GM06990 (cell line): ENCODE data around the gene GRAMD4.

Experiments
- DNase-seq: peaks from one replicate; pipeline ENCODE4 v3.0.0-alpha.2; 2011; ENCODE audit not compliant: insufficient read length; ENCODE audit errors: extremely low read depth
- H3K27me3 ChIP-seq: replicated peaks from 2 replicates; pipeline ENCODE4 v1.6.0; 2011; ENCODE audit warnings: low read length; ENCODE audit not compliant: control insufficient read depth, insufficient read depth
- H3K36me3 ChIP-seq: 2 replicates; pipeline ENCODE4 v1.5.1; 2011; ENCODE audit warnings: low read length; ENCODE audit not compliant: control insufficient read depth, insufficient read depth
- H3K4me3 ChIP-seq: replicated peaks from 2 replicates; pipeline ENCODE4 v1.5.1; 2011; ENCODE audit warnings: low read depth, mild to moderate bottlenecking, control low read depth, low read length
- TF ChIP-seq, protein P1 (sequence below): IDR thresholded peaks from 2 replicates; pipeline ENCODE4 v1.5.1; 2011; ENCODE audit warnings: low read length, control low read depth, mild to moderate bottlenecking, inconsistent platforms; ENCODE audit not compliant: insufficient read depth, poor library complexity, severe bottlenecking

GRAMD4 gene

GRCh38 chr22:46636221-46637002 lies 16.2 kb downstream of the GRAMD4 start:
- H3K27me3 ChIP-seq: no peaks in the 10 kb centered on the region
- no peak for DNase-seq
- no peak overlapping the region for H3K4me3 ChIP-seq
- TF ChIP-seq, protein P1, sequence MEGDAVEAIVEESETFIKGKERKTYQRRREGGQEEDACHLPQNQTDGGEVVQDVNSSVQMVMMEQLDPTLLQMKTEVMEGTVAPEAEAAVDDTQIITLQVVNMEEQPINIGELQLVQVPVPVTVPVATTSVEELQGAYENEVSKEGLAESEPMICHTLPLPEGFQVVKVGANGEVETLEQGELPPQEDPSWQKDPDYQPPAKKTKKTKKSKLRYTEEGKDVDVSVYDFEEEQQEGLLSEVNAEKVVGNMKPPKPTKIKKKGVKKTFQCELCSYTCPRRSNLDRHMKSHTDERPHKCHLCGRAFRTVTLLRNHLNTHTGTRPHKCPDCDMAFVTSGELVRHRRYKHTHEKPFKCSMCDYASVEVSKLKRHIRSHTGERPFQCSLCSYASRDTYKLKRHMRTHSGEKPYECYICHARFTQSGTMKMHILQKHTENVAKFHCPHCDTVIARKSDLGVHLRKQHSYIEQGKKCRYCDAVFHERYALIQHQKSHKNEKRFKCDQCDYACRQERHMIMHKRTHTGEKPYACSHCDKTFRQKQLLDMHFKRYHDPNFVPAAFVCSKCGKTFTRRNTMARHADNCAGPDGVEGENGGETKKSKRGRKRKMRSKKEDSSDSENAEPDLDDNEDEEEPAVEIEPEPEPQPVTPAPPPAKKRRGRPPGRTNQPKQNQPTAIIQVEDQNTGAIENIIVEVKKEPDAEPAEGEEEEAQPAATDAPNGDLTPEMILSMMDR: no peak
- no peaks in the 10 kb centered on the region; the same call in none of the 2 replicates for H3K36me3 ChIP-seq

DNA sequence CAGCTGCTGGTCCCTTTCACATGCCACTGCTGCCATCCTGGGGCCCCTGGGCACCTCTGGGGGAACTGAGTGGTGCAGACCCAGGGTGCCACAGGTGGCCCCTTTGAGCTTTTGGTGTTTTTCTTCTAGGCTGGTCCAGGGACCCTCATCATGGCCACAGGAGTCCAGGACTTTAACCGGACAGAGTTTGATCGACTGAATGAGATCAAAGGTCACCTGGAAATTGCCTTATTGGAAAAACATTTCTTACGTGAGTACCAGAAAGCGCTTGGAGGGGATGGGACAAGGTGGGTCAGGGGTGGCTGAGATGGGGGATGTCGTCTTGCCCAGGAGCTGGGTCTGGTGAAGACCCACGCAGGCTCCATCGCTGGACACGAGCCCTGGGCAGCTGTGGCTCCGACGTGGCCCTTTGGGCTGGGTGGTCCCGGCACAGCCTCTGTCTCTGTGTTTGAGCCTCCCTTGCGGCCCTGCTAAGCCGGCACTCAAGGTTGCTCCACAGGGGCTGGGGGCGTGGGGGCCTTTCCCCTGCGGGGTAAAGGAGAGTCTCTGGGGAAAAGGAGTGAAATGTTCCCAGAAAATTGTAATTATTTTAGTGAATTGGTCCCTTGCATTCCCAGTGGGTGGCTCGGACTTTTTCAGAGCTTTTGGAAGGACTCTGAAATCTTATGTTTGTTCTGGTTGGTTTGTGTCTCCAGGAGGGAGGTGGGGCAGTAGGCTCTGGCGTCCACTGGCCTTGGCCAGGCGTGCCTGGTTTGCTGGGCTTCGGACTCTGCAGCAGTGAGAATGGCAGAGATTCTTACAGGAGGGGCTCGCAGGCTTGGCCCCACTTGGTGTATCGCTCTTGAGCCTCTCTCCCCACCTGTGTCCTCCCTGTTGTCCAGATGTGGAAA lies 17.8 kb downstream of the GRAMD4 start:
- TF ChIP-seq, protein P1: no peak
- no peak for DNase-seq
- no peaks in the 10 kb centered on the region; the same call in none of the 2 replicates for H3K36me3 ChIP-seq
- no peak overlapping the region for H3K4me3 ChIP-seq
- no peaks in the 10 kb centered on the region for H3K27me3 ChIP-seq

DNA sequence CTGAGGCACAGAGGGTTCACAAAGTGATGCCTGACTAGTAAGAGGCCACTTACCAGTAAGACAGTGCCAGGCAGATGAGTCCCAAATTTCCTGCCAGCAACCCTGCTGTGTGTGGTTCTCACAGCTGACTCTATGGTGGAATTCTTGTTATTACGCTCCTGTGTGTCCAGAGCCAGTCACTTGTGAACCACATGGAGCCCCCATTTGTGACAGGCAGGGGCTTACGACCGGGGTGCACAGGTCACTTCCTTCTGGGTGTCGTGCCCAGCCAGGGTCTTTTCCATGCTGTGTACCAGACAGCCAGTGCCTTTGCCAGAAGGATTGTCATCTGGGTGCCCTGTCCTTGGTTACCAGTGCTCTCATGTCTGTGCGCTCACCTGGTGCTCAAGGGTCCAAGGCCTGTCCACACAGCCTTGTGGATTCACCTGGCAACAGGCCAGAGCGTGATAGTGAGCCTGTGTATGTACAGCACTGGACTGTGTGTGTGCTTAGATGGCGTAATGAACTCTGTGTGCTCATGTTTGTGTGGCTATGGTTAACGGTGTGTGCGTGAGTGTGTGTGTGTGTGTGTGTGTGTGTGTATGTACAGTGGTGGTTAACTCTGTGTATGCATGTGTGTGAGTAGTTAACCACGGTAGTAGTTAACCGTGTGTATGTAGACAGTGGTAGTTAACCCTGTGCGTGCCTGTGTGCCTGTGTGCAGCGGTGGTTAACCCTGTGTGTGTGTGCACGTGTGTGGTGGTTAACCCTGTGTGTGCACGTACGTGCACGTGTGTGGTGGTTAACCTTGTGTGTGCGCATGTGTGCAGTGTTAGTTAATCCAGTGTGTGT lies 18.6 kb downstream of the GRAMD4 start:
- TF ChIP-seq, protein P1: no peak
- H3K36me3 ChIP-seq: no peaks in the 10 kb centered on the region; the same call in 1 of the 2 replicates
- no peak overlapping the region for H3K4me3 ChIP-seq
- no peaks in the 10 kb centered on the region for H3K27me3 ChIP-seq
- no peak for DNase-seq

GRCh38 chr22:46639843-46640242 lies 19.7 kb downstream of the GRAMD4 start:
- no peak overlapping the region for H3K4me3 ChIP-seq
- DNase-seq: no peak
- no peaks in the 10 kb centered on the region; the same call in 1 of the 2 replicates for H3K36me3 ChIP-seq
- H3K27me3 ChIP-seq: no peaks in the 10 kb centered on the region
- TF ChIP-seq, protein P1: no peak

GRCh38 chr22:46640293-46641055 lies 20.3 kb downstream of the GRAMD4 start:
- no peak for DNase-seq
- H3K27me3 ChIP-seq: no peaks in the 10 kb centered on the region
- H3K36me3 ChIP-seq: no peaks in the 10 kb centered on the region; the same call in 1 of the 2 replicates
- no peak overlapping the region for H3K4me3 ChIP-seq
- TF ChIP-seq, protein P1: no peak
